Measurements from ENCODE around the gene UGT1A4. TPM values are rescaled to one million over a fixed set of nuclear protein-coding genes. Genes with fewer than 3 reads are reported as not detected.

Gene UGT1A4
- total RNA-seq, result not detected in 2 replicates

GRCh38 chr2:233718552-233718951, at the start of gene UGT1A4:
UGT1A4 (plus strand) TSS chr2:233718736; CDS start chr2:233718821, 85 bp downstream.

DNA sequence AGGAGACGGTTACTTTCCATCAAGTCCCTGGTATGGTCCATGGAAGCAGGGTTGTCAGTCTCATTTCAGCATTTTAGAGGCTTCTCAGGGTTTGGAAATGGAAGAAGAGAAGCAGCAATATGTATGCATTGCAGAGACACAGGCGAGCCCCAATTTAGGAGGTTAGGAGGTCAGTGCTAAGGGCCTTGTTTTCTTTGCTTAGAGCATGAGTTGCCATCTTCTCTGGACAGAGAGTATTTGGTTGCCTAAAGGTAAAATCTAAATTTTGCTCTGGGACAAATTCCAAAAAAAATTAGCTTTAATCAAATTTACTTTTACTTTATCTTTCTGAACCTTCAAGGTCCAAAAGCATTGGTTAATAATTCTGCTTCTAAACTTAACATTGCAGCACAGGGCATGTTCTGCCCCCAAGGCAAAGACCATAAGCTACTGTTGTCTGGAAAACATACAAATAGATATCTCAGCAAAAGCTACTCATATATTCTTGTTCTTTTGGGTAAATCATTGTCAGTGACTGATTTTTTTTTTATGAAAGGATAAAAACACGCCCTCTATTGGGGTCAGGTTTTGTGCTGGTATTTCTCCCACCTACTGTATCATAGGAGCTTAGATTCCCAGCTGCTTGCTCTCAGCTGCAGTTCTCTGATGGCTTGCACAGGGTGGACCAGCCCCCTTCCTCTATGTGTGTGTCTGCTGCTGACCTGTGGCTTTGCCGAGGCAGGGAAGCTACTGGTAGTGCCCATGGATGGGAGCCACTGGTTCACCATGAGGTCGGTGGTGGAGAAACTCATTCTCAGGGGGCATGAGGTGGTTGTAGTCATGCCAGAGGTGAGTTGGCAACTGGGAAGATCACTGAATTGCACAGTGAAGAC, 47.0 kb upstream of the UGT1A4 start, which contains the start of gene UGT1A9:
TSS of gene UGT1A9 (plus strand) at position 609 of the 872 bp plus-strand sequence. CDS start at position 646, 37 bp downstream.

DNA sequence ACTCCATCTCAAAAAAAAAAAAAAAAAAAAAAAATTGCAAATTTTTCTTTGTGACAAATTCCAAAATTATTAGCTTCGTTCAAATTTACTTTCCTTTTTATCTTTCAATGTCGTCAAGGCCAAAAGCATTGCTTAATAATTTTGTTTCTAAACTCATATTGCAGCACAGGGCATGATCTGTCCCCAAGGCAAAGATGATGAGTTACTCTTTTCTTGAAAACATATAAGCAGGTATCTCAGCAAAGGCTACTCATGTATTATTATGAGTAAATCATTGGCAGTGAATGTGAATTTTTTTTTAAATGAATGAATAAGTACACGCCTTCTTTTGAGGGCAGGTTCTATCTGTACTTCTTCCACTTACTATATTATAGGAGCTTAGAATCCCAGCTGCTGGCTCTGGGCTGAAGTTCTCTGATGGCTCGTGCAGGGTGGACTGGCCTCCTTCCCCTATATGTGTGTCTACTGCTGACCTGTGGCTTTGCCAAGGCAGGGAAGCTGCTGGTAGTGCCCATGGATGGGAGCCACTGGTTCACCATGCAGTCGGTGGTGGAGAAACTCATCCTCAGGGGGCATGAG, 36.9 kb upstream of the UGT1A4 start, which contains the start of gene UGT1A7:
TSS of gene UGT1A7 (plus strand) at position 381 of the 579 bp plus-strand sequence. CDS start at position 418, 37 bp downstream.

DNA sequence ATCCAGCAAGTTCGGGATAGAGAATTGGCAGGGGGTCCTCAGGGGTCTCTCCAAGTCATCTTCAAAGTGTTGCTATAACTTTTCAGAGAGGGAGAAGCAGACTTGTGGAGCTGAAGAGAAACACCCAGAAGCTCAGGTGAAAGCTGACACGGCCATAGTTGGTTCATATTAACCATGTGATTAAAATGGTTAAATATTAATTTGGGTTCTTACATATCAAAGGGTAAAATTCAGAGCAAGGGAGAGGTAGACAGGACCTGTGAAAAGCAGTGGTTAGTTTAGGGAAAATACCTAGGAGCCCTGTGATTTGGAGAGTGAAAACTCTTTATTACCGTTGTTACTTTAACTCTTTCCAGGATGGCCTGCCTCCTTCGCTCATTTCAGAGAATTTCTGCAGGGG, 25.9 kb upstream of the UGT1A4 start, which contains the start of gene UGT1A6:
TSS of gene UGT1A6 (plus strand) at position 243 of the 400 bp plus-strand sequence. CDS start at position 358, 115 bp downstream.

DNA sequence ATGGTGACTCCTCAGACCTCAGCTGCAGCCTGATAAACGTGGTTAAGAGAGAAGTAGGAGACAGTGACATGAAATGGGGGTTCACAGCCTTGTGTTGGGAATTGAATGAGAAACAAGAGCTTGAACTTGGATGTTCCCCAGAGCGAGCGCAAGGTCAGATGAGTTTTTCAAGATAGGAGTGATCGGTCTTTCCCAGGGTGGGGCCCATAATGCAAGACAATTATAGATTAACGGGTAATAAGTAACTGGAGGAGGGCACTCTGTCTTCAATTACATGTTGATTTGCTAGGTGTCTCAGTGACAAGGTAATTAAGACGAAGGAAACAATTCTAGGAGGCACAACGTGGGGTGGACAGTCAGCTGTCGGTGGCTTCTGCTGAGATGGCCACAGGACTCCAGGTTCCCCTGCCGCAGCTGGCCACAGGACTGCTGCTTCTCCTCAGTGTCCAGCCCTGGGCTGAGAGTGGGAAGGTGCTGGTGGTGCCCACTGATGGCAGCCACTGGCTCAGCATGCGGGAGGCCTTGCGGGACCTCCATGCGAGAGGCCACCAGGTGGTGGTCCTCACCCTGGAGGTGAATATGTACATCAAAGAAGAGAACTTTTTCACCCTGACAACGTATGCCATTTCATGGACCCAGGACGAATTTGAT, 5.8 kb upstream of the UGT1A4 start, which contains the start of gene UGT1A5:
TSS of gene UGT1A5 (plus strand) at position 297 of the 651 bp plus-strand sequence. CDS start at position 382, 85 bp downstream.

GRCh38 chr2:233728723-233729301, 10.3 kb downstream of the UGT1A4 start, which contains the start of gene UGT1A3:
UGT1A3 (plus strand) TSS chr2:233729042; CDS start chr2:233729127, 85 bp downstream.

DNA sequence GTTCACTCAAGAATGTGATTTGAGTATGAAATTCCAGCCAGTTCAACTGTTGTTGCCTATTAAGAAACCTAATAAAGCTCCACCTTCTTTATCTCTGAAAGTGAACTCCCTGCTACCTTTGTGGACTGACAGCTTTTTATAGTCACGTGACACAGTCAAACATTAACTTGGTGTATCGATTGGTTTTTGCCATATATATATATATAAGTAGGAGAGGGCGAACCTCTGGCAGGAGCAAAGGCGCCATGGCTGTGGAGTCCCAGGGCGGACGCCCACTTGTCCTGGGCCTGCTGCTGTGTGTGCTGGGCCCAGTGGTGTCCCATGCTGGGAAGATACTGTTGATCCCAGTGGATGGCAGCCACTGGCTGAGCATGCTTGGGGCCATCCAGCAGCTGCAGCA, 41.5 kb downstream of the UGT1A4 start, which contains the start of gene UGT1A1:
TSS of gene UGT1A1 (plus strand) at position 228 of the 400 bp plus-strand sequence. CDS start at position 246, 18 bp downstream.

GRCh38 chr2:233778030-233778429, 59.5 kb downstream of the UGT1A4 start, which contains the start of gene MROH2A:
MROH2A (plus strand) TSS chr2:233778330; CDS start chr2:233779359, 1,029 bp downstream.

Other genes starting within 250 kb of the UGT1A4 start
- 22.0 and 28.2 TPM in 2 replicates for gene USP40, start 152.0 kb upstream of the UGT1A4 start, total RNA-seq
- not detected in 2 replicates for gene UGT1A8, start 101.1 kb upstream of the UGT1A4 start, total RNA-seq
- not detected in 2 replicates for gene UGT1A10, start 82.3 kb upstream of the UGT1A4 start, total RNA-seq
- gene UGT1A9, start 46.8 kb upstream of the UGT1A4 start, total RNA-seq, result not detected in 2 replicates
- gene UGT1A7, start 36.8 kb upstream of the UGT1A4 start, total RNA-seq, result not detected in 2 replicates
- gene UGT1A6, start 25.8 kb upstream of the UGT1A4 start, total RNA-seq, result not detected in 2 replicates
- gene UGT1A5, start 5.8 kb upstream of the UGT1A4 start, total RNA-seq, result not detected in 2 replicates
- gene UGT1A3, start 10.3 kb downstream of the UGT1A4 start, total RNA-seq, result not detected in 2 replicates
- gene UGT1A1, start 41.5 kb downstream of the UGT1A4 start, total RNA-seq, result not detected in 2 replicates
- not detected in 2 replicates for gene MROH2A, start 59.6 kb downstream of the UGT1A4 start, total RNA-seq
- 15.1 and 34.6 TPM in 2 replicates for gene HJURP, start 135.8 kb downstream of the UGT1A4 start, total RNA-seq
- 0.20 and 0.73 TPM in 2 replicates for gene TRPM8, start 198.6 kb downstream of the UGT1A4 start, total RNA-seq